ENCODE results near the gene PLD5.
"Not testable (repeated sequence)": the region's sequence is repeated elsewhere in the genome, so short reads cannot be mapped to it uniquely, and the experiment has no call there.

PLD5 gene

GRCh38 chr1:242506724-242507123 lies 17.8 kb downstream of the PLD5 start:
- TF ChIP-seq, protein P1, sequence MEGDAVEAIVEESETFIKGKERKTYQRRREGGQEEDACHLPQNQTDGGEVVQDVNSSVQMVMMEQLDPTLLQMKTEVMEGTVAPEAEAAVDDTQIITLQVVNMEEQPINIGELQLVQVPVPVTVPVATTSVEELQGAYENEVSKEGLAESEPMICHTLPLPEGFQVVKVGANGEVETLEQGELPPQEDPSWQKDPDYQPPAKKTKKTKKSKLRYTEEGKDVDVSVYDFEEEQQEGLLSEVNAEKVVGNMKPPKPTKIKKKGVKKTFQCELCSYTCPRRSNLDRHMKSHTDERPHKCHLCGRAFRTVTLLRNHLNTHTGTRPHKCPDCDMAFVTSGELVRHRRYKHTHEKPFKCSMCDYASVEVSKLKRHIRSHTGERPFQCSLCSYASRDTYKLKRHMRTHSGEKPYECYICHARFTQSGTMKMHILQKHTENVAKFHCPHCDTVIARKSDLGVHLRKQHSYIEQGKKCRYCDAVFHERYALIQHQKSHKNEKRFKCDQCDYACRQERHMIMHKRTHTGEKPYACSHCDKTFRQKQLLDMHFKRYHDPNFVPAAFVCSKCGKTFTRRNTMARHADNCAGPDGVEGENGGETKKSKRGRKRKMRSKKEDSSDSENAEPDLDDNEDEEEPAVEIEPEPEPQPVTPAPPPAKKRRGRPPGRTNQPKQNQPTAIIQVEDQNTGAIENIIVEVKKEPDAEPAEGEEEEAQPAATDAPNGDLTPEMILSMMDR (IDR thresholded peaks at IDR 0.05; ENCODE audit: insufficient read depth, missing control alignments), result no peak
- no peak for FAIRE-seq
- no peak for DNase-seq (ENCODE audit: insufficient read length, low spot score)

DNA sequence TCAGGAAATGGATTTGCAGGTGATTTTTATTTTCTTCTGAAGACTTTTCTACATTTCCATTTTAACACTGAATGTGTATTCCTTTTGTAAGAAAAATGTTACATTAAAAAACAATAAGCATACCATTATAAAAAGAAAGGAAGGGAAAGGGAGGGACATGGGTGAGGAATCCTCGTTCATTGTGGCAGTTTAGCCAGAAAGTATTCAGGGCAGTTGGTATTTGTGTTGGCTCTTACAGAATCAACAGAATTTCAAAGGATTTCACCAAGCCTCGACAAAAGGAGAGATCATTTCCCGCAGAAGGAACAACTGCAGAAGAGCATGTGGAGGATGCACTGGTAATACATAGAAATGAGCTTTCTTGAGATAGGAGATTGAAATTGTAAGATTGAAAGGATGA lies 35.0 kb downstream of the PLD5 start:
- DNase-seq (ENCODE audit: insufficient read length, low spot score), result no peak
- no peak for FAIRE-seq
- TF ChIP-seq, protein P1 (IDR thresholded peaks at IDR 0.05; ENCODE audit: insufficient read depth, missing control alignments), result no peak

GRCh38 chr1:242477944-242478343 lies 46.6 kb downstream of the PLD5 start:
- DNase-seq (ENCODE audit: insufficient read length, low spot score), result no peak
- no peak for FAIRE-seq
- TF ChIP-seq, protein P1 (IDR thresholded peaks at IDR 0.05; ENCODE audit: insufficient read depth, missing control alignments), result no peak

GRCh38 chr1:242470774-242471173 lies 53.7 kb downstream of the PLD5 start:
- DNase-seq (ENCODE audit: insufficient read length, low spot score) (no peak), FAIRE-seq (no peak)
- TF ChIP-seq, protein P1 (IDR thresholded peaks at IDR 0.05; ENCODE audit: insufficient read depth, missing control alignments), result no peak

- no peak for DNase-seq (ENCODE audit: insufficient read length, low spot score)
- FAIRE-seq, result no peak
- TF ChIP-seq, protein P1 (IDR thresholded peaks at IDR 0.05; ENCODE audit: insufficient read depth, missing control alignments), result no peak
These were observed 55.7 kb downstream of the PLD5 start for GRCh38 chr1:242468784-242469183.

DNA sequence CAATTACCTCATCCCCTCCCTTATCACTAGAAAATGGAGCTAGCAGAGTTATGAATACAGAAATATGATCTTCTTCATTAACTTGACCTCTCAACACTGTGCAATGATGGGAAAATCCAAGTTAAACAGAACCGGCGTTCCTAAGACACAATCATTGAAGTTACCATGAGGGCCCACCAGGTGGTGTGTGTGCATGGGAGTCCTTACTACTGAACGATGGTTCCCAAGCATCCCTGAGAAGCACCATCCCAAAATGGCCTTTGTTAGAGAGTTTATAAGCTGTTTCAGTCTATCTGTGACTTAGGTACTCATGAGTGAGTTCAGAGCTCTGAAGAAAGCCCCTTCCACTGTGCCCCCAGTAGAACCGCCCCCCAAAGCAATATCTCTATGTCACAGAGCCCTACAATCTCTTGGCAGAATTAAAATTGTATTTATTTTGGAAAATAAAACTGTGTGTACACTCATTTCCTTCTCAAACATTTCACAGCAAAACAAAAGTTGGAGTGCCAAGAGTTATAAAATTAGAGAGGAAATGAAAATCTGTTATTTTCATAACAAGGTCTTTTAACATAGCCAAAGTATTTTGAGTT lies 56.8 kb downstream of the PLD5 start:
- TF ChIP-seq, protein P1 (IDR thresholded peaks at IDR 0.05; ENCODE audit: insufficient read depth, missing control alignments), result peak; percentile 87
- no peak for FAIRE-seq
- no peak for DNase-seq (ENCODE audit: insufficient read length, low spot score)

- DNase-seq (ENCODE audit: insufficient read length, low spot score), result no peak
- FAIRE-seq, result no peak
- TF ChIP-seq, protein P1 (IDR thresholded peaks at IDR 0.05; ENCODE audit: insufficient read depth, missing control alignments), result no peak
These were observed 61.6 kb downstream of the PLD5 start for GRCh38 chr1:242462867-242463266.

GRCh38 chr1:242459740-242460139 lies 64.8 kb downstream of the PLD5 start:
- DNase-seq (ENCODE audit: insufficient read length, low spot score); FAIRE-seq: not testable (repeated sequence)

Measured in D721Med (cell line).